OCI-M2 (cell line): ENCODE measurements around the gene C11orf65.

ENCODE experiments used
- DNase-seq: peaks from one replicate; lab custom pipeline; 2025; ENCODE audit not compliant: unreplicated experiment; lab: John Stamatoyannopoulos, UW

C11orf65 gene, protein sequence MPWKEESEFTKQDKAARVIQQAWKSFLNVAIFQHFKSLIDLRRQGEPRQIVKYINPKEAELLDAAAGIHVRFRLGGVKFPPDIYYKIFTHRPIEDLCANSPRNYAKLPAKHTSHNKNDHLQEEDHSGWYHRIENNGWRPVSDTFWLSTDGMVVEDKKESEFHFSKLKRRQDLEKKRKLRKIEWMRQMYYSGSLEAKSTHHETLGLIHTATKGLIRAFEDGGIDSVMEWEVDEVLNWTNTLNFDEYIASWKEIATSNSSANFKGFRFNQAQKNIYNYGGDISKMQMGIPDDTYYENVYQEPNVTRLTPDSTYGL

DNA sequence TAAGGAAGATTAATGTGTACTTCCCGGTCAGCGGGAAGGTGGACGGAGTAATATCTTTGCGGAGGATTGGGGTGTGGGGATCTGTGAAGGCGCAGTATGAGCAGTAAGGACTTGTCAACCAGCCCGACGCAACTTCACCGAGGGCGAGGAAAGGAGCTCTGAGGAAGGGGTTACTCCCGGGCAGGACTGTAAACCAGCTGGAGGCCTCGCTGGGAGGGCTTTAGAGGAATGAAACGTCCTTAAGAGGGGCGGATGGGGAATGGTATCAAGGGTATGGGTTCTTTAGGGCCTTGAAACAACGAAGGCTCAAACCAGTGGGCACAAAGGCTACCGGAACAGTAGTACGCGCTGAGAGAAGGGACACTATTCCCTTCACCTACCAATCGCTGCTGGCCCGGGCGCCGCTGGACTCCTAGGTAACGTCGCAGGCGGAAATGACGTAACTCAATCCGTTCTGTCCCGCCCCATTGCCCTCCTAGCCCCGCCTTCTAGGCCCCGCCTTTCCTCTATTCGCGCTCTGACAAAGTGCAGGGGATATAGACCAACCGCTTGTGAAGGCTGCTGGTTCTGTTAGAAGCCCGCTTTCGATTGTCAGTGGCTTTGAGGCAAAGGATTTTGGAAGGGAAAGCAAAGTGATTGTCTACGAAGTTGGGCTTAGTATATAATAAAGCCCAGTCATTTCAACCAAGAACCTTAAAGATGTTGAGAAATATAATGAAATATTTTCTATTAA lies at the start of gene C11orf65:
TSS of gene C11orf65 (minus strand) at position 439 of the 733 bp plus-strand sequence. CDS start 5,970 bp downstream, outside the sequence.
- DNase-seq = peak; percentile 92

DNA sequence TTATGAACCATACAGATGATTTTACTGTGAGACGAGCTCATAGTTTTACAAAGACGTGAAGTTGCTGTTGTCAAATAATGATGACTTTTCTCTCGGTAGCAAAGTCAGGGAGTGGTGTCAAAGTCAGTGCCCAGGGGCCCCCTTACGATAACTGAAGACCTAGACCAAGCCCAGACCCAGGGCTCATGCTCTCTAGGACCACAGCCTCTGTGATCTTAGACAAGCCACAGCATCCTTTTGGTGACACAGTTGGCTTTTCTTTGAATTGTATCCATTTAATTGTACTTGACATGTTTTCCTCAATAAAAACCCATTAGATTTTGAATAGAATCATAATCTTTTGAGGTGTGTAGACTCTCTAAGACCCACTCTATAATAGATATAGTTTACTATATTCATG lies 48.8 kb upstream of the C11orf65 start:
- DNase-seq = no peak

DNA sequence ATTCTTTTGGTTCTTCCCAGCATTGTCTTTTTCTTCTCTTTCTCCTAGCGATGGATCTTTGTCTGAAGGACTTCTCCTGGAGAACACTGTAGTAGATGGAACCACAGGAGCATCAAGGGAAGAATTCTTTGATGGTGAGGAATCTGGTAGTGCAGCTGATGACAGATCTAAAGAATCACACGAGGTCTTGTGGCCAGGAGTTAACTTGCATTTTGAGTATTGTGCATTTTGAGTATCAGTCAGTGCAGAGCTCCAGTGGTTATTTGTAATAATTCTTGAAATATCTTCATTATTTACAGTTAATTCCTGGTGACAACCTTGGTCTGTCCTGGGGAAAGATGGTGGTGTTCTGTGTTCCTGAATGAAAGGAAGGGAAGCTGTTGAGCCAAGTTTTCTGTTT lies 45.4 kb upstream of the C11orf65 start:
- no peak for DNase-seq

DNA sequence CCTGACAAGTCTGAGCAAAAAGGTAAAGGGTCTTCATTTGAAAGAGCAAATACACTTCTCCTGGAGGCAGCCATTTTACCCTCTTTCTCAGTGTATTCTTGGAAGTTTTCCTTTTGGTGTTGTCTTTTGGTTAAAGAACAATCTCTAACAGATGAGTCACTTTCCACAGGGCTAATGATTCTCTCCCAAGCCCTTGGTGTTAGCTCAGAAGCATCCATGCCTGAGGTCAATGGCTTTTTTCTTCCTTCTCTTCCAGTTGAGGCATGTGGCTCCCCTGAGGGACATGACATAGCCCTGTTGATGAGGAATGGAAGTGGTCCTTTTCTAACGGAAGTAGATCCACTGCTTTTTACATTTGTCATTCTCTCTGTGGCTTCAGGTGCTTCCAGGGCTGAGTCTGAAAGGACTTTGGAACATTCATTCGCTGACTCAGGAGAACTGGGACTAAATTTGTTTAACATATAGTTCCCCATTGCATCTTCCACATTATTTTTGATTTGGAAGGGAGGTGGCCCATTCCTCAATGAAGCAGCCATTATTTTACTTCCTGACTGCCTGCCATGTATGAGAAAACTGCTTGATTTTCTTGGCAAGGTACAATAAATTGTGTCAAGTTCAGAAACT lies 44.6 kb upstream of the C11orf65 start:
- no peak for DNase-seq

DNA sequence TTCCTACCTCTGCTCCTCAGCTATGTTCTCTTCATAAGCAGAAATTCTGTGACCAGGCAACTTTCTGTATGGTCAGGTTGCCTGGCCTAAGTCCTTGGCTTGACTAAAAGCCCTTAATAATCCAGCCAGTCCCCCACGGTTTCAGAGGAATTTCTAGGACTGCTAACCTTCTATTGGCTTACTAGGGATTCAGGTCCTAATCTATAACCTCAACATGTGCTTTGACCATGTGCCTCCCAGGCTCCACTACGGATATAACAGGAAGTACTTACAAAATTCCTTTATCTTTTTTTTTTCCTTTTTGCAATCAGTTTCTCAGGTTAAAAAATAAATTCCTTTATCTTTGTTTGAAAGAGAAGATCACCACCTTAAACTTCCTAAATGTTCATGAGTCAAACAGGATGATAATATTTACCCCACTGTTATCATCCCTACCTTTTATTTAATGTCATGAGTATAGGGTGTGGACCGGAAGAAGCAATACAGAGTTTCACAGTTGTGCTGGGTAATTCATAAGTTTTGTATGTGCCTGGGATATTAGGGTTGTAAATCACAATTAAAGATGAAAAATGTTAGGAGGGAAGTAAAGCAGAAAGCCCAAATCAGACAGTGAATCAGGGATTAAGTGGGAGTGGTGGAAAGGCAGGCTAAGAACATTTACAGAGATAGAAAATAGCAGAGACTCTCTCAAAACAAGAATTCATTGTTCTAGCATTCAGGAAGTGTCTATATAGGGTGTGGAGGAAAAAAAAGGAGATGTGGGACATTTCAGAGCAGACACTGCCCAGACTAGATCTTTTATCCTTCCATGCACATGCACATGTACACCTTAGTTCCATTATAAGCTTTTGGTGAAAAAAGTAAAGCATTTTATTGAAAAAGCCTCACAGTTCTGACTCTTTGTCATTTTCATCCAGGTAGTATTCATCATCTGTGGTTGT lies 41.6 kb upstream of the C11orf65 start:
- DNase-seq = no peak

DNA sequence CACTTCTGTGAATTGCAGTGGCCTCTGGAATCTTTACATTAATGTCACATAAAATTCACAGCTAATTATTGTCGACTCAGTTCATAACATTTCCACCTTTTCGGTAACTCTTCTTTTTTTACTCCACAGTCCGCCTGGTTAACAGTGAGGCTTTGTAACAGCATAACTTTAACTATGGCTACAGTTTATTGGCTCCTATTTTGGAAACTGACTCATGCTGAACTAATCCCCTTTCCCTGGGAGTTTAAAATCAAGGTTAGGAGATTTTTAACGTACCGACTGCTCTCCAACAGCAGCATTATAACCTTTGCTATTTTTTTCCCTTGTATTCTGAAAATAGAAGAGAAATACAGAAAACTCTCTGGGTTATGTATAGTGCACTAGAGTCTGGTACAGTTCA lies 34.1 kb upstream of the C11orf65 start:
- no peak for DNase-seq

DNA sequence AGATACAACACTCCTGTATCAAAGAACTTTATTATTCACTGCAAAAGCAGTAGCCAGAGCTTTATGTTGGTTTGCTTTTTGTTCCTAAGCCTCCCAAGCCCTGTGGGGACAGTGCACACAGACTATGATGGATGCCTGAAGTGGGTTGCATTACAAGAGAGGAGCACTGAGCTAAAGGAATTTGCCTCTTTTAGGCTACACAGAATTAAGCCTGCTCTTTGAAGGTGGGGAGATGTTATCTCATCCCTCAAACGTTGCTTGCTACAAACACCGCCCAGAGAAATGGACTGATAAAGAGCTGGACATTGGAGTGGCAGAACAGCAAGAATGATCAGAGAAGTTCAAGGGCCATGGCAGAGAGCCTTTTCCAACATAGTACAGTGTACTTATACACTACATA lies 33.4 kb upstream of the C11orf65 start:
- no peak for DNase-seq

DNA sequence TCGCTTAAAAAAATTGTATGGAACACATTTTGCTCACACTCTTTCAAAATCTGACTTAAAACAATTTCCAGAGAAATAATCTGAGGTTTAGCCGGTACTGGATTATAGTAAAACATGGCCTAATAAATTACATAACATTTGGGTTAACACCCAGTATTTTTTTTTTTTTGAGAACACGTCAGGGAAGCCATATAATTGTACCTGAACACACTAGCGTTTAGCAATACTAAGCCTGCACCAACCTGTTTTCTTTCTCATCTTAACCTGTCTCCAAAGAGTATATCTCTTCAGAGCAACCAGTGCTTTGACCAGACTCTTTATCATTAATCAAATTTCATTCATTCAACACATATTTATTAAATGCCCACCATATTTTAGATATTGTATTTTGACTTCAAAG lies 32.8 kb upstream of the C11orf65 start:
- DNase-seq = no peak

DNA sequence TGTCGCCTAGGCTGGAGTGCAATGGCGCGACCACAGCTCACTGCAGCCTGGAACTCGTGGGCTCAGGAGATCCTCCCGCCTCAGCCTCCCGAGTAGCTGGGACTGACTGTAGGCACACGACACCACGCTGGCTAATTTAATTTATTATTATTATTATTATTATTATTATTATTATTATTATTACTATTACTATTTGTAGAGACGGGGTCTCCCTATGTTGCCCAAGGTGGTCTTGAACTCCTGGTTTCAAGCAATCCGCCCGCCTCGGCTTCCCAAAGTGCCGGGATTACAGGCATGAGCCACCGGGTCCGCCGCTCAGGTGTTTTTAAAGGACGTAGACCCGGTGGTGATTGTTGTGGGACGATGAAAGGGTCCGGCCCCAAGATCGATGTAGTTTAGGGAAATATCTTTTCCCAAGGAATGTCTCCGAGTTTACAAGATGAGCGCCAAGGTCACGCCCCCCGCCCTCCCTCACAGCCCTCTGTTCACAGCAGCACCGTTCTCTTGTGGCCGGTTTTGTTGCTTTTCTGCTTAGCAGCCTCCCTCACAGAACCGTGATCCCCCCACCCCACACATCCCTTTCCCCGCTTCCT lies 31.6 kb upstream of the C11orf65 start:
- DNase-seq = no peak

DNA sequence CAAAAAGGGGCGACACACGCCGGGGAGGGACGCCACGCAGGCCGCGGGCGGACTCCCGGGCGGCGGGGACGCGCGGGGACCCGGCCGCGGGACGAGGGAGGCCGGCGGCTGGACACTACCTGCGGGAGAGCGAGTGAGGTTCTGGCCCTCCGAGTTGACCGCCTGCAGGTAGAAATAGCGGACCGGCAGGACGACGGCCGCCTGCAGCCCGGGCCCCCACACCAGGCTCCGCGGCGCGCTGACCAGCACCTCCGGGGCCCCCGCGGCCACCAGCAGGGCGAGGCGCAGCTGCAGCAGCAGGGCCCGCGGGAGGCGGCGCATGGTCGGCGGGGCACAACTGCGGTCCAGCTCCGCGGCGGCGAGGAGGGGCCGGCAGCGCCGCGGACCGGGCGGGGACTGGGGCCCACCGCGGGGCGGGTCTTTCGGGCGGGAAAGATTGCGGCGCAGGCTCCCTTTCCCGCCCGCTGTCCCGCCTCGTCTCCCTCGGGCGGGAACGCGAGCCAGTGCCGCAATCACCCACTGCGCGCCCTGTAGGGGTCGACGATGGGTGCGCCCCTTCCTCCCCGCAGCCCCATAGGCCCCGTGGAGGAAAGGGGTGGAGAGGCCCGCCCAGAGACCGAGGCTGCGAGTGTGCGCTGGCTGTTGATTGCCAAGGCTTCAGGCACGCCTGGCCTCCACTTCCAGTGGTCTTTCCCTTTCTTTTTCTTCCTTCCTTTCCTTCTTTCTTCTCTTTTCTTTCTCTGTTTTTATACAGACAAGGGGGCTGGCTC lies 30.9 kb upstream of the C11orf65 start, which contains the start of gene POGLUT3:
TSS of gene POGLUT3 (minus strand) at position 339 of the 770 bp plus-strand sequence. CDS start at position 321, 18 bp downstream.
- DNase-seq = no peak

DNA sequence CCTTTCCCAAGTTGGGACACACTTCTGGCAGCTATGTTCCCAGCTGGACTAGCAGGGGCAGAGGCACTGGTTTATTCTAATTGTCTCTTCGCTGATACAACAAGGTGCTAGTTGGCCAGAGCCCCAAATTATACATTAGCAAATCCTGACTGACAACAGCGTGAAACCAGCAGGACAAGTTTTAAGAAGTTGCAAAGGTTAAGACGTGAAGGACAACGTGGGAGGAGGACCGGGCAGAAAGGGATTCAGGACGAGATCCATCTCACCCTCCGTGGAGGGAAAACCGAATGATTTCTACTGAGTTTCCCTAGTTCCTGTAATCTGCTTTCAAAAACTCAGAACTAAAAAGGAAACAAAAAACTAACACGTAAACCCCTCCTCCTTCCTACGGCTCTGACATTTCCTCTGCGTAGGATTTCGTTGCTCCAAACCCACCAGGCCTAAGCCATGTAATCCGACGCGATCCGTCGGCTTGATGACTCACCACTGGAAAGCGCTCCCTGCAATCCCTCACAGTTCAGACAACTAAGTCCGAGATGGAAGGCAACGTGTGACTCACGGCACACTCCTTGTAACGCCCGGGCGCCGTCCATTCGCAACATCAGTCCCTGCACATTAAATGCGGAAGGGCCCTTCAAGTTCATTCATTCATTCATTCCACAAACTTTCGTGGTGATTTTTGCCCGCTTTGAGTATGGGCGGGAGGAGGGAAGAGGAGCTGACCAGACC lies 30.2 kb upstream of the C11orf65 start:
- peak; percentile 25 for DNase-seq

DNA sequence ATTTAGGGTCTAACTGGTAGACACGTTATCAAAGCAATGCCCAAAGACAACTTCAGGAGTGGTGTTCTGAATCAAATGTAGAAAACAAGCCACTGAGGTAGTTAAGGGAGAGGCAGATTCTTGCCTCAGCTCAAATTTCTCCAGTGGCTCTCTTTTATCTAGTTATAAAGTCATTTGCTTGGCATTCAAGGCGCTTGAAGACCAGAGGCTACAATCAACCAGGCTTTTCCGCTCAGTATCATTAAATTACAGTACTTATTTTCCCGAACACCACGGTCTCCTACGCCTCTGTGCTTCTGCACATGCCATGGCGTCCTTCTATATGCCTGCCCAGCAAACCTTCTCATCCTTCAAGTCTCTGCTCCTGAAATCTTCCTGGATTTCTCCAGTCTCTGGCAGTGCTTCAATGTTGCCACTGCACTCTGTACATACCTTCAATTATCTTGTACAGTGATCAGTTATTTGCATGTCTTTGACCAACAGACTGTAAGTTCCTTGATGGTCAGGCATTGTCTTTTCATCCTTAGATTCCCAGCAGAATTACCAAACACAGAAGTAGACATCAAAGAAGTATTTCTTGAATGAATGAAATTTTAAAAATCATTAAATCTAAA lies 29.4 kb upstream of the C11orf65 start:
- DNase-seq = no peak

DNA sequence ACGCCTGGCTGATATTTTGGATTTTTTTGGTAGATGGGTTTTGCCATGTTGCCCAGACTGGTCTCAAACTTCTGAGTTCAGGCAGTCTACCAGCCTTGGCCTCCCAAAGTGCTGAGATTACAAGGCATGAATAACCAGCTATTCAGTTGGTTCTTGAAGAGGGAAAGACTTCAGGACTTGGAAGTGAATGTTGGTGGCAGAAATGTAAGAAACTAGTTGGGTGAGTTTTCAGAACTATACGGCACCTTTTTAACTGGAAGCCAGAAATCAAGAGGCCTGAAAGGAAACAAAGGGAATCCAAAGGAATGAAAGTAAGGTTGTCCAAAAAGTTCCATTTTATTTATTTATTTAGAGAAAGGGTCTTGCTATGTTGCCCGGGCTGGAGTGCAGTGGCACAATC lies 28.0 kb upstream of the C11orf65 start:
- DNase-seq = no peak

DNA sequence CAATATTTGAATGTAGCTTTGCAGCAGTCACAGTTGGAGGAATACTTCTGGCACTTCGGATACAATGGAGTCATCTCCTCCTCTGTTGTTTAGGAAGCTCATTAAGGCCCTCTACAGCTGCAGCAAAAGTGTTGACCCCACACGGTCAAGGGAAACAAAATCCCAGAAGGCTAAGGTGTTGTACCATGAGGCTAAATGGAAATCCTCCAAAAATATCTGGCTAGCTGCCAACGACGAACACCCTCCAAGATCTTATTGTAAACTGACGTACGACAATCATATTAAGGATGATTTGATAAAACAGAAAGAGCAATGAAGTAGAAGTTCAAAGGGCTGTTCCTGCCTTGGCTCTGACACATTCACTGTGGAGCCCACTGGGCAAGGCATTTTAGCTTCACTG lies 26.9 kb upstream of the C11orf65 start:
- DNase-seq = no peak

DNA sequence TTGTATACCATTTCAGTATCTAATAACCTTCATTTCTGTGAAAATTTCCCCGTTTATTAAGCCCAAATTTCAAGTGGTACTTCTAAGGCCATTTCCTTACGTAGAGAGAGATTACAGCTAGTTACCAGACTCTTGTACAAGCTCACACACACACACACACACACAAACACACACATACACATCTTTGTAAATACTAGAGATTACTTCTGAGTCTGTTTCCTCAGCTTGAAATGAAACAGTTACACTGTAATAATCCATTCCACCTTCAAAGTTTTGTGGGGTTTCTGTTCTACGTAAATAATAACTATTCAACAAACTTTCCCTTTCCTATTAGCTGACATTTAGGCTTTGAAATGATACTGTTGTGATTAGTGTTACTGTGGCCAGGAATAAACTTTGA lies 24.6 kb upstream of the C11orf65 start:
- no peak for DNase-seq

DNA sequence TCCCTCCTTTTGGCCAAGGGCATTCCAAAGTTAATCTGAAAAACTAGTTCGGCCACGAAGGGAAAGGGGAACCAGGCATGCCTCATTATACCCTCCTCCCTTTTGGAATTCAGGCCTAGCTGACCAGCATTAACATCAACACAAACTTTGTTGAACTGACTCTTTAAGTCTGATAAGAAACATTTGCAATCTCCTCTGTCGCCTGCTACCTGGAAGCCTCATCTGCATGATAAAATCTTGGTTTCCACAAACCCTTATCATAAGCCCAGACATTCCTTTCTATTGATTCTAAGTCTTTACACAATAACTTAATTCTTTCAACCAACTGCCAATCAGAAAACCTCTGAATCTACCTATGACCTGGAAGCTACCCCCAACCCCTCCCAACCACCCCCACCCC lies 19.5 kb upstream of the C11orf65 start:
- no peak for DNase-seq

DNA sequence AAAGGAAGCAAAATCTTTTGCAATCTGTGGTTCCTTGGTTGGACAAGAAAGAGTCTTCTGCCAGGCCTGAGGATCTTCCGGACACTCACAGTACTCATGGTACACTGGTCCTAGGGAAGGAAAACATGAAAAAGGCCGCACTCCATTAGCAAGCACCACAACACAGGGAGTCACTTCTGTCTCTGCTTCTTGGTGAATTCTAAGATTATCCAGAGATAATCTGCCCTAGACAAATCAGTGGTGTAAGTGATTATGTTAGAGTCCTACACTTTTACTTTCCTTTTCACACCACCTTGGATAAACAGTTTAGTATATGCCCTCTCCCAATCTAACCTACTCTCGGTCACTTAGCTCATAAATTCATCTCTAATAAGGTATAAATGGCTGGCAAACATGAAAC lies 19.0 kb upstream of the C11orf65 start:
- no peak for DNase-seq

DNA sequence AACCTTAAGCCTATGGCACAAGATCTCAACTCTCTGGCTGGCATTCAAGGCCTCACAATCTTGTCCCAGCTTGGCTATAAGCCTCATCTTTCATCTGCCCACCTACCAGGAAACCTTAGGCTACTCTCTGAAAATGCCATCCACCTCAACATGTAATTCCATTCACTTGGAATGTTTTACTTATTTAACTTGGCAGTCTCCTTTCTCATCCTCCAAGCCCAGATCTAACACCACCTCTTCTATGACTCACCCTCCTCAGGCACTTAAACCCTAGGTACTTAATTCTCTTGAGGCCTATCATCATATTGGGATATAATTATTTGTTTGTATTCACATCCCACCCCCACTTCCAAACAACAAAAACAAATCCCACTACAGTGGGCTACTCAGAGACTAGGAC lies 15.8 kb upstream of the C11orf65 start:
- no peak for DNase-seq
